Activated CD8-positive, alpha-beta memory T cell treated with anti-CD3 and anti-CD28 coated beads for 1 hour (primary cell): ENCODE results near the gene MN1.

Experiments used
- DNase-seq, 2 donors: peaks; one replicate each; pipeline ENCODE4 v3.0.0-alpha.2; 2020; ENCODE audit warnings: low read depth in 1 of 2; ENCODE audit errors: extremely low read depth in 1 of 2

Gene MN1

DNA sequence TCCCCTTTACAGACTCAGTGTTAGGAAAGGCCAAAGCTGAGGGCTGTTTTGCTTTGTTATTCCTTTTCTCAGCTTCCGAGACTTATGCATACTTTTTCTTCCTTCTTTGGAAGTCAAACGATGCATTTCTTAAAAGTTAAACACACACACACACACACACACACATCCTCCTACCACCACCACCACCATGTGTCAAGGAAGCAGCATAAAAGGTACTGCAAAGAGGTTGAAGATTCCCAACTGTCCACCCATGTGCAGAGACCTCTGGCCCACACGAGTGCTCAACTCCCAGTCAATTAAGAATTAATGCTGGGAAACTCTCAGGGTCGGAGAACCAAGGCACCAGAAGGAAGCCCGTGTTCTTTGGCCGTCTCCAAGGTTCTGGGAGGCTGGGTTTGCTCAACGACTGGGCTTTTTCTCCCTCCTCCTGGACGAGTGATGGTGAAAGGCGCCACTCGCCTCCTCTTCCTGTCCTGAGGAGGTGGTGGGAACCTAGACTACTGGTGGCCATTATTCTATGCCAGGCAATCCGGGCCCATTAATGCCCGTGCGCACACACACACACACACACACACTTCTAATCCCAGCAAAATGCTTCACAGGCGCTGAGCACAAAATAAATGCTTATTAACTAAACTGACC is 15.1 kb downstream of the MN1 start:
- DNase-seq, result no peak

DNA sequence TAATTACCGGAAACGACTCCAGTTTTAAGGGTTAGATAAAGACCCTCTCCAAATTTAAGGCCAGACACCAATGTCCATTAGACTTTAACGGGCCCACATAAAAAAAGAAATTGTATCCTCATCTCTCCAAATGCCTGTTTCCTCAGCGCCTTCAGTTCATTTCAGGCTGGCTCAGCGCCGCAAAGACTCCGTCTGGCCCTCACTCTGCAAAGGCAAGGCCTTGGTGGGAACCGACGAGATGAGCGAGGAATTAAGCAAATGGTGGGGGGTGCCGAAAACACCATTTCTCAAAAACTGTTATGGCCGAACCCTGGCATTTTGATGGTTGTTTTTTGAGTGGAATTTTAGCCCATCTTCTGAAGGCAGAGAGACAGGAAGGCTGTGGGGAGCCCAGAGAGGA is 15.7 kb downstream of the MN1 start:
- no peak for DNase-seq

DNA sequence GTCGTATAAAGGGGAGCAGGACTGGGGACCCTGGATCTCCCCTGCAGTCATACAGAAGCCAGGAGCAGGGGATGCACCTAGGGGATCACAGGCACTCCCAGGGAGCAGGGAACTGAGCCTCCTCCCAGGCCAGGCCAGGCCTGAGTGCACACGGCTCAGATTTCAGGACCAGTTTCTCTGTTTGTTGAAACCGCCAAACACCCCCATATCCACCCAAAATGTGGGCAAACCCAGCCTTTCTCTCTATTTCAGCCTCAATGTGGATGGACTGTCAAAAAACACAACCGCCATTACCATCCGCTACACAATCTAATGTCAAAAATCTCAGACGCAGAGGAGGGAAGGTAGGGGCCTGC is 17.5 kb downstream of the MN1 start:
- no peak for DNase-seq

DNA sequence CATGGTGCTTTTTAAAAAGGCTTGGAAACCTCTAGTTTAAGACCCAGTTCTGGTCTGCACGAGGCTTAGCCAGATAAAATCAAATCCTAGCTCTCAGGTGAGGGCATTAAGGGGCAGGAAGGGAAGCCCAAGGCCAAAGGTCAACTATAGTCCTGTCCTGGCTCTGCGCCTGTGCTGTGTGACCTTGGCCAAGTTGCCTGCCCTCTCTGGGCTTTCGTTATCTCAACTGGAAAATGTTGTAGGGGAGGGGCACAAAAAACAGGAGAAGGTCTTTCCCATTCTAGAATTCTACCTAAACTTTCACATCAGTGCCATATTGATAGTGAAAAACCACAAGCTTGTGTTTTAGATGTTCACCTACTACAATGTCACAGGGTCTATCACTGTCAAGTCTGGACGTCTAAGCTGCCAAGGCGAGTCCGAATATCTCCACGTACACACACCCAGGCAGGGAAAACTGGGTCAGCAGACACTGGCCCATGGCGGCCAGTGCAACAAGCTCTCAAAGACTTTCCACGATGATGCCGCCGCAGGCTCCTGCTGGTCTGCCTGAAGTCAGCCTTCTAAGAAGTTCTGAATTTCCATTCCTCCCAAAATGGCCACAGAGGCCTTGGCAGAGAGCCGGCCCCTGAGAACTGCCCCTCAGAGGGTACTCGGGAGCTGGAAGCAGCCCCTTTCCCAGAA is 18.0 kb downstream of the MN1 start:
- no peak for DNase-seq

DNA sequence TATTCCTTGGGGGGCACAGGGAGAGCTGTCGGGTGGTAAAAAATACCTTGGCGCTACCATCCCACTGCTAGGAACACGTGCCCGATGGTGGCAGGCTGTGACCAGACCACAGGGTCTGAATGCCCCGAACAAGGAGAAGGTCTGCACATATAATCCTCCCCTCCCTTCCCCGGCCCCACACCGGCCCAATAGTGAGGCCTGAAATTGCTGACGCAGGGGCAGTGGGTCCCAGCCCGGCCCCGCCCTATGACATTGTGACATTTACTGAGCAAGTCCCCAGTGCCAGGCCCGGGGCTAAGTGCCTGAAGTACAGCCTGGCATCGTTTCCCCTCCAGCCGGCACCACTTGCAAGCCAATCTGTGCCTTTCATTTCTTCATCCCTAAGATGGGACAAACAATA is 19.5 kb downstream of the MN1 start:
- no peak for DNase-seq

DNA sequence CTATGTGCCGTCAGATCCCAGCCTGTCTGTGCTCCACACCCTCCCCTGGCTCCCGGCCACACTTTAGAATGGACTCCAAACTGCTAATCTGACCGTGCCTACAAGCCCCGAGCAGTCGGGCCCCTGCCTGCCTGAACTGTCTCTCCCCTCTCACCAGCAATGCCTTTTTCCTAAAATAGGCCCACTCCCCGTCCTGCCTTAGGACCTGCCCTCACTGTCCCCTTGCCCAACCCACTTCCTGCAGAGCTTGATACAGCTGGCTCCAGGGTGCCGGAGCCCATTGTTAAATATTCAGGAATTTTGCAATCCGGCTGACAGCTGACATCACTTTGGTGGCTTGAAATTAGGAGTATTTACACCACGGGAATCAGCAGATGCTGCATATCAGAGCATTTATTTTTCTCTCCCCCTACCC is 21.4 kb downstream of the MN1 start:
- no peak for DNase-seq

DNA sequence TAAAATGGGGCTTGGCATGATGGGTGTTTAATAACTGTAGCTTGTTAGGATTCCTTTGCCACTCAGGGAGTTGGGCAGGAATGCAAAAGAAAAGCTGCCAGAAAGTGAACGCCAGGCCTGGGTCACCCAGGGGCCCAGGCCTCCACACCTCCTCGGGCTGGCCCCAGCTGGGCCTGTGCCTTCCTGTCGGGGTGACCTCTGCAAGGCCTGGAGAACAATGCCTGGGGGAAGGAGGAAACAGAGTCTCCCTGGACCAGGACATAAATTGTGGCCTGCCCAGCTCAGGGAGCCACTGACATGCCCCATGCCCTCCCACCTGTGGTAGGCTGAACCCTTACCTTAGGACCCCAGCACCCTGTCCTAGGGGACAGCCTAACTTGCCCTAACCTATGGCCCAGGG is 21.9 kb downstream of the MN1 start:
- DNase-seq, result no peak

DNA sequence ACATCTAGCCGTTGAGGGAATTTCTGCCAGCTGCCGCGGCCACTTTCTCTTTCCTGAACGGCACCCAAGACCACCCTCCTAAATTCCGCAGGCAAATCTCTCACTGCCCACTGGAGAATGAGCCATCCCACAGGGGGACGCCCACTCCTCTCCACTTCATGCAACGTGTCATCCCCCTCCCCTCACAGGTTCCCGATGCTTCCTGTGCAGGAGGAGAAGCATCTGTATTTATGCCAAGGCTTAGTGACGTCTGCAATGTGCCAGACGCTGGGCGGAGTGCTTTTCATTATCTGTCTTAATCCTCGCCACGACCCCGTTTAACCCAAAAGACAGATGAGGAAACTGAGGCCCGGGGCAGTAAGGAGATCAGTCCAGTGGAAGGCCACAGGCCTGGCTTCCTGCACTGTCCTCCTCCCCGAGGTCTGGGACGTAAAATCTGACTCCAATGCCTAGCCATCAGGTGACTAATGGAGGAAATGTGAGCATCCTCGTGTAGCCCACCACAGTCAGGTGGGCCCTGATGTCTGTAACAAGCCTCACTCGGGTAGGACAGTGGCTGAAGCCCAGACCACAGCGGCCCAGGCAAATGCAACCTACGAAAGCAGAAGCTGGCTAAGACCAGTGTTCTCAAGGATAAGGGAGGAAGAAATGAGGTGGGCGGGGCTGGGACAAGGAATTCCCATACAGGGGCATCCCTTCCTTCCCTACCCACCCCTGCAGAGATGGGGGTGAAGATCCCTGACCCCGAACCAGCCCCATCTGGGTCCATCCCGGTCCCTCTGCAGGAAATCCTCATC is 23.1 kb downstream of the MN1 start:
- no peak for DNase-seq

DNA sequence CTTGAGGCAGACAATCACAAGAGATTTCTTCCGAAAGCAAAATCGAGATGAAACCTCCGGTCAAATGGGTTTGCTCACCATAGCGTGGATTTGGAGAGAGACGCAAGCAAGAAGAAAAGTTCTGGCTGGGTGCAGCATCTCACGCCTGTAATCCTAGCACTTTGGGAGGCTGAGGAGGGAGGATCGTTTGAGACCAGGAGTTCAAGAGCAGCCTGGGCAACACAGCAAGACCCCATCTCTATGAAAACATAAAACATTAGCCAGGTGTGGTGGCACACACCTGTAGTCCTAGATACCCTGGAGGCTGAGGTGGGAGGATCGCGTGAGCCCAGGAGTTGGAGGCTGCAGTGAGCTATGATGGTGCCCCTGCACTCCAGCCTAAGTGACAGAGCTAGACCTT is 24.4 kb downstream of the MN1 start:
- no peak for DNase-seq

DNA sequence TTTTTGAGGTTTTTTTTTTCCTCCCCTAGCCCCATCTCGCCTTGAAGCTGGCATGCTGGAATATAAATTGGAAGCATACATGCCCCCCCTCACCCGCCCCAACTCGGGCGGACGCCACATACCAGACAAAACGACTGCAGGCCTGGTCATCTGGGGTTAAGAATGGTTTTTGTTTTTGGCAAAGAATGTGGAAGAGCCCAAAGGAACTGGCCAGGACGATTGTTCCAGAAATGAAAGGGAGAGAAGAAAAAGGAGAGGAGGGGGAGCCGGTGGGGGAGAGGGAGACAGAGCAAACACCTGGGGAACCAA is 25.0 kb downstream of the MN1 start:
- no peak for DNase-seq

DNA sequence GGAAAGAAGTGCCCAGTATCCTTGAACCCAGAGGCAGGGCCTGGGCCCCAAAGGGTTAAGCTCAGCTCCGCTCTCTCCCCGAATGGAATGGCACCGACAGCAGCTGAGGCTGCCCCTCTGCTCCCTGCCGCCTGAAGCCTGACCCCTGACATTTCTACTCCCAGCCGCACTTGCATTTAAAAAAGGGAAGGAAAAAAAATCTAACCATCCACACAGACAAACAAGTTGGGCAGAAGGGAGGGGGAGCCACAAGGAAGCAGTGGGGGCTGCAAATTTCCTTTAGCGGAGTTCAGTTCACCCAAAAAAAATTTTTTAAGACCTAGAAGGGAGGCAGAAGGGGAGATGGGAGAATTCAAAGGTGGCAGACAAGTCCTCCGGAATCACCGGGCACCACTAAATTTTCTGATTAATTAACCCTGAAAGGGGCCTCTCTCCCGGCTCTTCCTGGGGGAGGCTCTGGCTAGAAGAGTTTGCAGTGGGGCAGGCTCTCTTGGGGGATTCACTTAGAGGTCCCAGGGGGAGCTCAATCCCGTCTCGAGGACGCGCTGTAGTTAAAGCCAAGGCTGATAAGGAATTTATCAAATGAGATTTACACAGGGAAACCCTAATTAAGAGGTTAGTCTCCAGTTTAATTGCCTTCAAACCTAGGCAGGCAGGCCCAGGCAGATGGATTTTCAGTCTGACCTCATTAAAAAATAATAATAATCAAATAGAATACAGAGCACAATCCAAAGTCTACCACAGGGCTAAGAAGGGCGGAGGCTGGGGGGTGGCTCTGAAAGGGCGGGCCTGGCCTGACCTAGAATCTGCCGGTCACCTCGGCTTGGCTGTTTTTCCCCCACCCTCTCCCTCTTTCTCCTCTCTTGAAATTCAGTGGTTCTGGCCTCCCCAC is 25.6 kb downstream of the MN1 start:
- DNase-seq, result no peak

DNA sequence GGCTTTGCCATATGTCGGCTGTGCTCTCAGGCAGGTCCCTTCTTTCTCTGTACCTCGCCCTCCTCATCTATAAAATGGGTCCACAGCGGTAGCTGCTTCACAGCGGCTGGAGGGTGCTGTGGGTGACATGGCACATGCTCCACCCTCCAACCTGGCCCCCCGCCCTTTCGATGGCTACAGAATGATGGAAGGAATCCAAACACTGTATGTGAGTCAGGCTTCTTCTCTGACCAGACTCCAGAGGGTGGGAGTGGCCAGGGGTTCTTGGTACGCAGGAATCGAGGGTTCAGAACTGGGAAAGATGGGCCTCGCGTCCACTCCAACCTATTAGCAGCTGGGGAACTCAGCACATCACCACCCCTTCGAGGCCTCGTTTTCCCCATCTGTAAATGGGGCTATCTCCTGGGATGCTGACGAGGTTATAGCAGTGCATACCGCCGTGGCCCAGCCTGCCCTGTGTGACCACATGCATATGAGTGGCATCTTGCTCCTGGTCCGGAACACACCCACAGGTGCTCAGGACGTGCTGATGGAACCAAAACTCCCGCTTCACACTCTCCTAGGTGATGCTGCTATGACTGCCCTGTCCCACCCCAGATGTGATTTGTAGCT is 26.4 kb downstream of the MN1 start:
- DNase-seq, result no peak

DNA sequence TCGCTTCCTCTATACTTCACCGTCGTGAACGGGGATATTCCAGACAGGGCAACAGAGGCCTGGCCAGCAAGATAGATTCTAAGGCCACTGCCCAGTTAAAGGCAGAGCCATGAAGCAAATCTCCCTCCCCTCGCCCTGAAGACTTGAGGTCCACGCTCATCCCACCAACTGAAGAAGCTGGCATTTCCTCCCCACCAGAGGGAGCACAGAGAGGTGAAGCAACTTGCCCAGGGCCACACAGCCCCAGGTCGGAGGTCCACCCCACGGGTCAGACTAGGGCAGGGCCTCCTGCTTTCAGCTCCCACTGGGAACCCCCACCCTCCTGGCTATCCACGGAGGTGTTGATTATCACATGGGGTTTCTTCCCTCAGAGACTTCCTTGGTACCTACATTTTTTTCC is 27.4 kb downstream of the MN1 start:
- no peak for DNase-seq

DNA sequence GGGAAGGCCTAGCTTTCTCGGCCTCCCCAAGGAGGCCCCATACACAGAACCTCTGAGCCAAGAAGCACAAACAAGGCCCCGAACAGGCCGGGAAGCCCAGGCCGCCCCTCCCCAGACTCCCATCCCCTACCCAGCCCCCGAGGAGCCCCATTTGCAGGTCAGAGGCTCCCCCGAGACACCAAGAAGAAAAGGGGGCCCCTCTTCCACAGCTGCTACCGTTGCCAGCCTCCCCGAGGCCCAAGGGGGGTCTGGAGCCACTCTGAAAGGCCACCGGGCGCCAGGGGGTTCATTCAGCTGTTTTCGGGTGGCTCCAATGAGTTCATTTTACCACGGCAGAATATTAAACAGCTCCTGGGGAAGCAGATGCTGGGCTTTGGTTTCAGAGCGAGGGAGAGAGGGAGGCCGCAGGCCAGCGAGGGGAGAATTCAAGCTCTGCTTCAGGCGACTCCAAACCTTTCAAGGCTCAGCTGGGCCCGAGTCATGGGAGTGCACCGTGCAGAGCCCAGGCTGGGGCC is 28.5 kb downstream of the MN1 start:
- DNase-seq, result no peak

DNA sequence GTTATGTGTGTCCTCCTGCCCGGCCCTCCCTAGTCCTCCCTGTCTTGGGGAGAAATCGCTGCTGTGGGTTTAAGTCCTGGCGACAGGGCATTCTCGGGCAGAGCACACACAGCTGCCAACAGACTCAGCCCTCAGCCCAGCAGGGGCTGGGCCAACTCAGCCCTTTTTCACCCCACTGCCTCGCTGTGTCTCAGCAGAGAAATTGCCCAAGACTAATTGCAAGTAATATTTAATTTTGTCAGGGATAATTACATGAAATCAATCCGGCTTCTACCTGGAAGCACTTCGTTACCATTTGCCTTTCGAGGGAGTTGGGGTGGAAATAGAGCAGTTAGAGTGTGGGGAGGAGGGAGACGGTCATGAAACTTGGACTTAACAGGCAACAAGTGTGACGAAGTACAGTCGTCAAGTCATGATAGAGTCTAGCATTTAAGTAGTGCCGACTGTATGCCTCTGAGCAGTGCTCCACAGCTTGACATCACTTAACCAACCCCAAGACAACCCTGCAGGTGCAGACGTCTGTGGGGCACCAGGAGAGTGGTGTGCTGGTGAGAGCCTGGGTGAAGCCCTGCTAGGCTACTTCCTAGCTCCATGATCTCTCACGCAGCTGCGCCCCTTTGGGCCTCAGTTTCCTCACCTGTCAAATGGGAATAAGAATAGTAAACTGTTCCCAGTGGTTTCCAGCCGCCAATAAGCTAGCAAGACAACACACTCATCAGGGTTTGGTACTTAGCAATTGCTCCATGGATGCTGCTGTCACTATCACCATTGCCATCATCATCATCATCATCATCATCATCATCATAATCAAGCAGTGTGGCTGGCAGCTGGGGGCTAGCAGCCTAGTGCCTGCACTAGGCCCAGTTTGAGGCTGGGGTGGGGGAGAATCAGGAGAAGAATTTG is 29.2 kb downstream of the MN1 start:
- no peak for DNase-seq

DNA sequence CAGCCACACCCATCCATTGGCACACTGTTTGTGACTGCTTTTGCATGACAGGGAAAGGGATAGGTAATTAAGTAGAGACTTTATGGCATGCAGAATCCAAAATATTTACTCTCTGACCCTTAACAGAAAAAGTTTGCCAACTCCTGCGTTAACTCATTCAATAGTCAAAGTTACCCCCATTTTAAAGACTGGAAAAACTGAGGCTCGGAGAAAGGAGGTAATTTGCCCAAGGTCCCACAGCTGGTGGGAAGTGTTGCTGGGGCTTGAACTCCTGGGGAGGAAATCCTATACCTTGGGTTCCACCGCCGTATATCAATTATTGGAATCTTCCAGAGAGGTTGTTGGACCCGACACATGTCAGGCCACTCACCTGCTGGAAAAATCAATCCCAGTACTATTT is 29.9 kb downstream of the MN1 start:
- DNase-seq, result no peak

DNA sequence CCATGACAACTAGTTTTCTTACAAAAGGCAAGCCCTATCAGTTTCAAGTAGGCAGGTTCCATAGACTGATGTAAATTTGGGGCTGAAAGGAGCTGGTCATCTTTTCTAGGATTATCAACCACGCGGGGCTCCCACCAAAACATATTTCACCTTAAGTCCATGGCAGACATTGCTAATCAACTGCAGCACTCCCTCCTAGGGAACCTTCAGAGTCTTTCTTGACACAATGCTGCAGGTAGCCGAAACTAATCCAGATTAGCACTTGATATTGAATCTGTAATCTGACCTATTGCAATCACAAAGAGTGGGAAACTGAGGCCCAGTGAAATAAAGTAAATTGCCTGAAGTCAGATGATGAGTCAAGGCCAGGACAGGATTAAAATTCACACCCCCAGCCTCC is 32.5 kb downstream of the MN1 start:
- no peak for DNase-seq

DNA sequence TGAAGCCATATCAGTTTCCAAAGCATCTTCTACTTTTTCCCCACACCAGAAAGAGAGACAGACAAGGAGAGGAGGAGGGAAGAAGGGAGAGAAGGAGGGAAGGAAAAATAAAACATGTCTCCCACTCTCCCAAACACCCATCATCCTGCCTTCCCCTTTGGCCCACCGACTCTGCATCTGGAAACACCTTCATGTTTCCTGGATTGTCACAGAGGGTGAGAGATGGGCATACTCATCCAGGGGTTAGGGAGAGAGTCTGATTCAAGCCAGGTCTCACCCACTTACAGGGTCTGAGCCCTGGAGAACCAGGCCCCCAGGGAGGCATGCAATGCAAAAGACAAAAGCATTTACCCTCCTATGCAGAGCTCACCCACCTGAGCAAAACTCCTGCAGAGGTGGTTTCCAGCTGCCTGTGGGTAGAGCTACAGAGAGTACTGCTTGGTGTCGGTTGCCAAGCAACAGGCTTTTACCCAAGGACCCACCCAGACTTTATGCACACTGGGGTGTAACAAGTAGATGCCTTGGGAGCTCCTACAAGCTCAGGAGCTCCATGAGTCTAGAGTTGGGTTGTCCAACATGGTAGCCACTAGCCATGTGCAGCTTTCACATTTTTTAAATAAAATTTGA is 33.4 kb downstream of the MN1 start:
- DNase-seq, result no peak

DNA sequence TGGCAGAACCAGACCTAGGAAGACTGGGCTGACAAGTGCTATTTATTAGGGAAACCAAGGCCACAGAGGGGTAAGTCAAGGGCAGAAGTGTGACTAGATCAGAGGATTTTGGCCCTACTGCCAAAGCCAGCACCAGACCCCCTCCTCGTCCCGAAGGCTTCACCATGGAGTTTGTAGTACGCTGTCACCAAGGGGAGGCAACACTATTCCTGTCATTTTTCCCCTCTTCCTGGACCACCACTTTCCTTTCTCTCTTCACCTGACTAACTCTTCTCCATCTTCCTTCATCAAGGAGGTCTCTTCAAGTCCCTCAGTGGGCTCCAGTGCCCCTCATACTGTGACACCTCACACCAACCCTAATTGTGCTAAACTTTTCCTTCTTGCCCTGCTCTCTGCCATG is 34.9 kb downstream of the MN1 start:
- DNase-seq, result no peak
